Measurements from ENCODE around the gene BMP6.

DNA sequence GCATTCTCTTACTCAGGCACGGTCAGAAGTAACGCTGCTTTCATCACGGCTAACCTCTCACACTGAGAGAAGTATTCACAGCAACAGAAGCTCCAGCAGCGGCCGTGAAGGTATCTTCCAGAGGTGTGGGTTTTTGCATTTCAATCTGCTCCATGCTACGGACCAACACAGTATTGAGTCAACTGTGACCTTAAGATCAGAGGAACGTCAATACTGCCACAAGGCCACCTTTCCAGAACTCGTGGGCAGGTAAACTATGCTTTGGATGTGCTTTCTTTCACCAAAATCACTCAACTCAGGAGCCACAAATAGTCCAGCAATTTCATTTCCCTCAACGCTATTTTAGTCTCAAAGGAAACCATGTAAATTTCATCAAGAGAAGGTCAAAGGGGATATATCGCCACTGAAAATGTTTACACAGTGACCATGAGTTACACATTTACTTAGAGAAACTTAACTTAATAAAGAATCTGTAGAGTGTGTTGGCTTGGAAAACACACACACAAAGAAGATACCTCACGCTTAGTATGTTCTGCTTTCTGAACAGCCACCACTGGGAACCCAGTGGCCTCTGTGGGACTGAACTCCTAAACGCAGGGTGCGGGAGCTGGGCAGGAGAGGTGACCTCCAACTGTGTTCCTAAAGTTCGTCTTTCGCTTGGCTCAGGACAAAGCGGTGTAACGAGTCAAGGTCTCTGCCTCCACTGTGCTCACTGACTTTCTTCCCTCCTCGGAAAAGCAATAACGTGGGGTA is 156.8 kb downstream of the BMP6 start:
- TF ChIP-seq, protein P1, sequence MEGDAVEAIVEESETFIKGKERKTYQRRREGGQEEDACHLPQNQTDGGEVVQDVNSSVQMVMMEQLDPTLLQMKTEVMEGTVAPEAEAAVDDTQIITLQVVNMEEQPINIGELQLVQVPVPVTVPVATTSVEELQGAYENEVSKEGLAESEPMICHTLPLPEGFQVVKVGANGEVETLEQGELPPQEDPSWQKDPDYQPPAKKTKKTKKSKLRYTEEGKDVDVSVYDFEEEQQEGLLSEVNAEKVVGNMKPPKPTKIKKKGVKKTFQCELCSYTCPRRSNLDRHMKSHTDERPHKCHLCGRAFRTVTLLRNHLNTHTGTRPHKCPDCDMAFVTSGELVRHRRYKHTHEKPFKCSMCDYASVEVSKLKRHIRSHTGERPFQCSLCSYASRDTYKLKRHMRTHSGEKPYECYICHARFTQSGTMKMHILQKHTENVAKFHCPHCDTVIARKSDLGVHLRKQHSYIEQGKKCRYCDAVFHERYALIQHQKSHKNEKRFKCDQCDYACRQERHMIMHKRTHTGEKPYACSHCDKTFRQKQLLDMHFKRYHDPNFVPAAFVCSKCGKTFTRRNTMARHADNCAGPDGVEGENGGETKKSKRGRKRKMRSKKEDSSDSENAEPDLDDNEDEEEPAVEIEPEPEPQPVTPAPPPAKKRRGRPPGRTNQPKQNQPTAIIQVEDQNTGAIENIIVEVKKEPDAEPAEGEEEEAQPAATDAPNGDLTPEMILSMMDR (IDR thresholded peaks at IDR 0.05; ENCODE audit: low read depth, low read length): no peak
- TF ChIP-seq MAX (IDR thresholded peaks at IDR 0.05; ENCODE audit: low read depth, low read length): no peak
